Iris pigment epithelial cell (primary cell): ENCODE results near the gene RGS7.
"Not testable (repeated sequence)": the region's sequence is repeated elsewhere in the genome, so short reads cannot be mapped to it uniquely, and the experiment has no call there.

Experiments
- DNase-seq: peaks from one replicate; pipeline ENCODE4 v3.0.0-alpha.2; 2011; ENCODE audit warnings: low read depth

The RGS7 gene

DNA sequence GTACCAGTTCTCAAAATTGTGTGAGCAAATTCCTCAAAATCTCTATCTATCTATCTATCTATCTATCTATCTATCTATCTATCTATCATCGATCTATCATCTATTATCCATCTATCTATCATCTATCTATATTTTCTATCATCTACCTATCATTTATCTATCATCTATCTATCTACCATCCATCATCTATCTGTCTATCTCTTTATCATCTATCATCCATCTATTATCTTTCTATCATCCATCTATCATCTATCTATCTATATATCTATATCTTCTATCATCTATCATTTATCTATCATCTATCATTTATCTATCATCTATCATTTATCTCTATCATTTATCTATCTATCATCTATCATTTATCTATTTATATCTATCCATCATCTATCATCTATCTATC, 380.3 kb downstream of the RGS7 start:
- no peak for DNase-seq

DNA sequence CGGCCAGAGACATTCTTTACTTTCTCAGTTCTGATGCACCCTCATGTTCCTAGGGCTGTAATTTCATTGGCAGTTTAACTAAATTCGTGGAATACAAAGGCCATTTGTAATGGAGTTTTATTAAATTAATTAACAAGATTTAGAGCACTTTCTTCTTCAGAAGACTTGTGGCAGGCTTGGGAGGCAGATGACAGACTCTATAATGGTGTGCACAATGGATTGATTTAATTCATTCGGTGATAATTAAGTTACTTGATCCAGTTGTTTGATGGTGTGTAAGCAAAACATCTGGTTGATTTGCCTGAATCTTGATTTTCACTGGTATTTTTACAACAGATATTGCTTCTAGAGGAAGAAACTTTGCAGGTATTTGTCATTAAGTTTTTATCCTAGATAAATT, 383.1 kb downstream of the RGS7 start:
- no peak for DNase-seq

DNA sequence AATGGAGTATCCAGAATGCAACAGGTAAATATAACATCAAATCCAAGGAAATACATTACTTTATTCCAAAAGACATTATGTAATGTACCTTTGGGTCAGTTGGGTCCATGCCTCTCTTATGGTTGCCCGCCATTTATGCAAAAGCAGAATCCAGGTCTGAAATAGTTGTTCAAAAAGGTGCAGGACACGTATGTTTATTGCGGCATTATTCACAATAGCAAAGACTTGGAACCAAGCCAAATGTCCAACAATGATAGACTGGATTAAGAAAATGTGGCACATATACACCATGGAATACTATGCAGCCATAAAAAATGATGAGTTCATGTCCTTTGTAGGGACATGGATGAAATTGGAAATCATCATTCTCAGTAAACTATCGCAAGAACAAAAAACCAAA, 384.9 kb downstream of the RGS7 start:
- not testable (repeated sequence) for DNase-seq

DNA sequence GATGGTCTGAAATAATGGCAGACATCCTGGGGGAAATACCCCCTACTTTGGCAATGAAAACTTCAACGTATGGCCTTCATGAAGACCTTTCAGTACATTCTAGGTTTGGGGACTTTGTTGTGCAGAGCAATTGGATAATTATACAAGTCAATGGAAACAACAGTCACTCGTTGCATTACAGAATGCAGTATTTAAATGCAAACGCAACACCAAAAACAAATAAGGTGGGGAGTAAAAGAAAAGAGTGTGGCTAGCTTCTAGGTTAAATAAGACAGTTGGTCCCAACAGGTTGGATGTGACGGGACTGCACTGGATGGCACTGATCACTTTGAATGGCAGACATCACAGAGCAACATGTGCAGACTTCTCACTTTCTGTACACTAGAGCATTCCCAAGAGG, 386.8 kb downstream of the RGS7 start:
- no peak for DNase-seq

DNA sequence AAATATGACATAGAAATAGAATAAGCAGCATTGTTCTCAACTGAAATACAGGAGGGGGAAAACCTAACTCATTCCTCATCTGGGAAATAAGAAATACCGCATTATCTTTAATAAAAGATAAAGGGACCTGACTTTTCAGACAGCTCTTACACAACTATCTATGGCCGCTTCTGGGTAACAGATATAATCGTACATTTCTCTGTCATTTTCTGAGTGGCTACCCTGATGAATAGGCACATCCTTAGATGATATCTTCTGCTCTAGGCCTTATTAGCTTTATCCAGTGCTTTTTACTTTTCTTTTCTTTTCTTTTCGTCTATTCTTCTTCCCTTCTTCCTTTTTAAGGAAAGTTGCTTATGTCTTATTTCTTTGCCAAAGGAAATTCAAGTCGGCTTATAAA, 388.1 kb downstream of the RGS7 start:
- no peak for DNase-seq

DNA sequence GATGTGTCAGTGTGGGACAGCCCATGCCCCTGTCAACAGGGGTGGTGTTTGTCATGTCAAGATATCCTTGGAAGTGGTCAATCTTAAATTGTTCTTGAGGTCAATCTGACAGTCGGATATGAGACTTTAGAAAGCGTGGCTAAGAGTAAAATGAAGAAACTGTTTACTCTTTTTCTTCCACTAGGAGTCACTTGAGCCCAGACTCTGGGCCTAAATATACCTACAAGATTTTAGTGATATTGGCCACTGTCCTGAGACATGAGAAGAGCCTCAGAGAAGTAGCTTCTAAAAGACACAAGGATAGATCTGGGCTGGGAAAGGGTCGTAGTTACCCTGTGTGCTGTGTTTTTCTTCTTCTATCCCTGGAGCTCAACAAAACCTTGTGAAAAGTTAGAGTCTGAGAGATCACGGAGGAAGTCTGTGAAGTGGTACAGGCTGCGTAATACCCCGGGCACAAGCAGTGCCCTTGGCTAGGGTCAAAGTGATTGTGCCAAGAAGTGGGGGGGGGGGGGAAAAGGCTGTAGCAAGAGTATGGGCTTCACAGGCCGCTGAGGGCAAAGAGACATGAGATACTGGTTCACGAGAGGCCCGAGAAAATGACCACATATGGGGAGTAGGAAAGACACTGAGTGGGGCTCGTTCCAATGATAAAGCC, 389.8 kb downstream of the RGS7 start:
- DNase-seq = peak; percentile 8

DNA sequence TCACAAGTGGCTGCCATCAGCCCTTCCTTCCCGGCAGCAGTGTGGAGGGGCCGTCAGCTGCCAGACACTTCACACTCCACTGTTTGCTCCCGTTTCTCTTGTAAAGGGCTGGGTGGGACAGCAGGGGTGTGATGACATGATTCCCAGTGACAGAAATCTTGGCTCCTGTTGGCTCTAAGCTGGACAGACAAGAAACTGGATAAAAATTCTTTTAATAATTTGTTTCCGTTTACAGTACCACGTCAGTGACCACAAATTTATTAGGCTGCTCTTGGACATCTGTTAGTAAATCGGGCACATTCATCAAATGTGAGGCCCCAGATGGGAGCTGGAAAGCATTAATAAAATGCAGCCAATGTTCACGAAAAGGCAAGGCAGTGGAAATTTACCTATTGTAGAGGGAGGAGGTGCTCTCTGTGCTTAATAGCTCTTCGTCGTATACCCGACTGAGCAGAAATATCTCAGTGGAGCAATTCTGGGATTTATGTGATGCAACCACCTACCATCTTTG, 391.4 kb downstream of the RGS7 start:
- DNase-seq = no peak

DNA sequence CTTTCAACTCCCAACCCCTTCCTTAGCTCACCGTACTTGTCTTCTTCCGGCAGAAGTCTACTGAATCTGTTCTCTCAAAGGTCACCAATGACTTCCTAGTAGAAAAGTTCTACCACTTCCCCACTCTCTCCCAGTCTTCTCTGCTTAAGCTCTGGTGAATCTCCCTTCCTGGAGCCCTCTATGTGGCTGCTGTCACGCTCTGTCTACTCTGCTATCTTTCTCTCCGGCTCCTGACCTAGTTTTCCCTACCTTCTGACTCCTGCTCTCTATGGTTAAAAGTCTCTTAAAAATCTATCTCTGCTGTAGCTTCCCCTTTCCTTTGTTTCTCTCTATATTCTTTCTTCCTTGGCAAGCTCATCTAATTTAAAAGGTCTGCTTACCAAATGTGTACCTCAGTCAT, 394.9 kb downstream of the RGS7 start:
- no peak for DNase-seq

DNA sequence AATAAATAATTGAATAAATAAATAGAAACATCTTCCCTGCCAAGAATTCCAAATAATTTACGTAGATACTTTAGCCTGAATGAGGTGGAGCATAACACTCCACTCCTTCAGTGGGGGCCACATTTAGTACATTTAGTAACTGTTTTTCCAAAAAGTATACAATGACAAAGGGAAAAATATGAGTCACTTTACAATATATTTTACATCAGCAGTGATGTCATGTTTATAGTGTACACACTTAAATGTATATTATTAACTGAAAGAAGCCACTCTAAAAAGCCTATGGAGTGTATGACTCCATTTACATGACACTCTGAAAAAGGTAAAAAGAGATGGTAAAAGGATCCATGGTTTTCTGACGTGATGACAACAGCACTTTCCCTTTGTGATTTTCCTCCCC, 400.6 kb downstream of the RGS7 start:
- DNase-seq = no peak

DNA sequence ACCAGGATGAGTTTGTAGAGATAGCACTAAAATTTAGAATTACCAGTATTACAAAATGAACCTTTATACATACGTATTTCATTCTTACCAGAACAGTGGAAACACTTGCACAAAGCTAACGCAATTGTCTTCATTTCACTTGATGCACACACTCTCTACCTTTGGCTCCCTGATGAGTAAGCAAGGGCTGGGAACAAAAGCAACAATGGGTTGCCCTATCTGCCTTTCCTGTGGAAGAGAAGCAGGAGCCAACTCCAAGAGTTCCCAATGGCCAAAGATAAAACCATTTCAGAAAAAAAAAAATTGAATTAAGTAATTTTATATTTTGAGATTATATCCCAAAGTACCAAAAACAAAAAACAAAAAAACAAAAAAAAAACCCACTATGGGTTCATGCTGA, 401.0 kb downstream of the RGS7 start:
- no peak for DNase-seq

DNA sequence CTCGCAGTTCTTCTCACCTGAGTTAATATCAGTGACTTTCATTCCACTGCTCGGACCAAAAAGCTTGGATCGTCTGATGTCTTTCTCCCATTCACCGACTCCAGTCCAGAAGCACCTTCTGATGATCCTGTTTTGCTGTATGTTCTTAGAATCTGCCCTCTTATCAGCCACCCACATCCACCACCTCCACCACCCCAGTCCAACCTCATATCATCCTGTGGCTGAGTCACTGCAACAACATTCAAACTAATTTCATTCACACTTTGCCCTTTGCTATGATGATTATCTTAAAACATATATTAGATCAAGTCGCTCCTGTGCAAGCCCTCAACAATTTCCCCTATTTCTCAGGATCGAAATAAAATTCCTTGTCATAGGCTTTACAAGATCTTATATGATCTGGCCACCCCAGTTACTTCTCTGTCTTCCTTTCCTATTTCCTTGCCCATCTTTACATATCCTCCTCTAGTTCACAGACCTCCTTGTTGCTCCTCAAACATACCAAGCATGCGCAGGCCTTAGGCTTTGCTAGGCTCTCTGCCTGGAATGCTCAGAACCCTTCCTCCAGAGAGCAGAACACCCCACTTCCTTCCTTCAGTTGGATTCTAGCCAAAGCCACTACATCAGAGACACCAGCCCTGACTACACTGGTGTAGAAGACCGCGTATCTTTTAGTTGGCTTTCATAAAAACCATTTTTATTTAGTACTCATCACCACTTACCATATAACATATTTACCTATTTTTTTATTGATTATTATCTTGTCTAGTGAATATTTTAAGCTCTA, 409.4 kb downstream of the RGS7 start:
- DNase-seq = peak; percentile 6

DNA sequence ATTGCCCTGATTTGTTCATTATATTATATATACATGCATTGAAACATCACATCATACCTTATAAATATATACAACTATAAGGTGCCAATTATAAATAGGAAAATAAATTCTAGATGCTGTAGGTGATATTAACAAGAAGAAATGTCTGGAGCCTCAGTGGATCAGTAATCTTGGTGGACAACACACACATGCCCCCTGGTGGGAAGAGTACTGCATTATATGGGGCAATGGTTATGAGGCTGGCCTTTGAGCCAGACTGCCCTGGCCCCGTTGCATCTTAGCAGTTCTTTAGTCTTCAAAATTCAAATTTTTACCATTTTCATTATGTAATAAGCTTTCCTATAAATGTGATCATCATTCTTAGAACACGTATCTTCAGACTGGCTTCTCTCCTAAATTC, 410.1 kb downstream of the RGS7 start:
- peak; percentile 58 for DNase-seq

DNA sequence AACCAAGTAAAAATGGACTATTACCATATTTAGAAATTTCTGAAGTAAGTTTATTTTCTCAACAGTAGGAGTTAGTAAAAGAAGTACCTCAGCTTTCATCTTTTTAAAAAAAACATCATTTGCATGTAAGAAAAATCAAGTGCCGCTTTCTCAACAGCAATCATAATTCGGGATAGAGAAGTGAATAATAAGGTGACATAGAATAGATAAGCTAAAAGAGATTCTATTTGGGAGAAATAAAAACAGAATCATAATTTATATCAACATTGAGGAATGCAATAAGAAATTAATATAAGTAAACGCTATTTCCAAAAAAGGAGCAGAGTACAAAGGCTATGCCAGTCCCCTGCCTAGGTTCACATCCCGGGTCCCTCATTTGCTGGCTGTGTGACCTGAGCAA, 414.1 kb downstream of the RGS7 start:
- DNase-seq = no peak

DNA sequence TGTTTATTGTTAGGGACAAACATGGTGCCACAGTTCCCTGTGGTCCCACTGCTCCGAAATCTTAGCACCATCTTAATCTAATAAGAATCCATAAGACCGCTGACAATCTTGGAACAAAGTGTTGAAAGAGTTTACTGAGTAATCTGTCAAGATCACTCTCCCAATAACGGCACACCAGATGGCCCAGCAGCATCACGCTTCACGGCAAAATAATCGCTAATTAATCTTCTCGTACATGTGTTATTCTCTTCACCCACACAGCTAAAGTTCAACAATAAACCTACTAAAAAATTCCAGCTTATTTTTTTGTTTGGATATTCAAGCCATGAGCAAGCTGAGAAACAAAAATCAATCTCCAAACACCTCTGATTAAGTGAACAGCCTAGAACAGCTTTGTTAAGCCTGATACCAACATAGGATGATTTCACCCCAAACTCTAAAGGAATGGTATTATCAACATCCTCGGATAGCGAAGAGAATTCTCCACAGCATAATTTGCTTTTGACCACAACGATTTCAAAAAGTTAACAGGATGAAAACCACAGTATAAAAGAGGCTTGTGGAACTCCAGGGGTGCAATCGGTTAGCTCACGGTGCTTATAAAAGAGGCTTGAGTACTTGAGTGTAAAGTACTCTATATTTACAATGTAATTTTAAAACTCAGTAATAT, 415.2 kb downstream of the RGS7 start:
- DNase-seq = no peak

DNA sequence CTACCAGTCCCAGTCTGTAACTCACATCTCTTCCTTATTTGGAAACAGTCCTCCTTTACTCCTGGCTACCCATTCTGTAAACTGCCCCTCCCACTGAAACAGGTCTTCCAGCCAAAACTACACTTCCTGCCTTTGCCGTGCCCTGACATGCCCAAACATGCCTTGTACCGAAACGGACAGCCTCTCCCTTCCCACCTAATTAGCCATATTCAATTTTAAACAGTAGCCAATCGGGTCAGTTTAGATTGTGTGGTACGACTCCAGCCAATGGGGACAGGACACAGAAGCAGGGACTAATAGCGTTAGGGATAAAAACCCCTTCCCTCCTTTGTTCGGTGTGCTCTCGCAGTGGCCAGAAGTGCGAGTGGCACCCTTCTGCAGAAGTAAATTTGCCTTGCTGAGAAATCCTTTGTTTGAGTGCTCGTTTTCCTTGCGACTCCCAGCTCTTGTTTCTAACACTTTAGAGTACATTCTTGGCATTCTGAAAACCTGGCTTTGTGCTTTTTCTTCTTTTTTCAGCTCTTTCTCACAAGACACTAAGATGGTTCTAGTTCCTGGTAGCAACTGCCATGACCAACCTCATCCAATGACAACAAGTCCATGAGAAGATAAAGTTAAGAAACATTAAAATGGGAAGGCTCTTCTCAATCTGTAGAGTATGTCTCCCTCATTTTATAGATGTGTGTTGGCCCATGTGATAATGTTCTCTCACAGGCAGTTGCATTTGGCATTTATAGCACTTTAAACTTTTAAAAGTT, 419.9 kb downstream of the RGS7 start:
- DNase-seq = no peak

DNA sequence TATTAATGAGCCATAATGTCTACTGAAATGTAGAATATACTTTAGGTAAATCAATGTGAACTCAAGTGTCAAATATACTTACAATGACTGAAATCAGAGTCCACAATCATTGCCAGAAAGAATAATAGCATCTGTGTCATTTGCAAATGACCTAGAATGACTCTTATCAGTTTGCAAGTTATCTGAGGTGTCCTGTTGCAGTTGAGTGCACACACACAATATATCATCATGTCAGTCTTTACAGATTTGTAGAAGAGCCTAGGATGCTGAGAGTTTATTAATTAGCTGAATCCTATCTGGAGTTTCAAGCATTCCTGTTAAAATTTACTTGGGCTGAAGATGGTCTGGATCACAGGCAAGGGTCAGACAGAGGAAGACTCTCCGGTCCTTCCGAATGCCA, 421.1 kb downstream of the RGS7 start:
- DNase-seq = no peak

DNA sequence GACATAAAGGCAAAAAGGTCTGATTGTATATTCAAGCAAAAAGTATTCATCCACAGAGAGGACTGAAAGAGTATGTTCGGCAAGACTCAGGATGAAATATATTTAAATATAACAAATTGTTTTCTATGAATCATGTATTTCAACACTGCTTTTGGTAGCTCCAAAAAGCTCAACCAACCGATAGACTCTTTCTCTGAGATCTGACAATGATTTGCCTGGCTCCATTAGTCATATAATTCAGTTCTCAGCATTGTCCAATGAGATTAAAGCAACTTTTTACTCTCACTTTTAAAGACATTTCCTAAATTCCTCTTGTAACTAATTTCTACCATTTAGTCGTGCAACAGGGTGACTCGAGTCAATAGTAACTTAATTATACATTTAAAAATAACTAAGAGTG, 426.0 kb downstream of the RGS7 start:
- DNase-seq = no peak

DNA sequence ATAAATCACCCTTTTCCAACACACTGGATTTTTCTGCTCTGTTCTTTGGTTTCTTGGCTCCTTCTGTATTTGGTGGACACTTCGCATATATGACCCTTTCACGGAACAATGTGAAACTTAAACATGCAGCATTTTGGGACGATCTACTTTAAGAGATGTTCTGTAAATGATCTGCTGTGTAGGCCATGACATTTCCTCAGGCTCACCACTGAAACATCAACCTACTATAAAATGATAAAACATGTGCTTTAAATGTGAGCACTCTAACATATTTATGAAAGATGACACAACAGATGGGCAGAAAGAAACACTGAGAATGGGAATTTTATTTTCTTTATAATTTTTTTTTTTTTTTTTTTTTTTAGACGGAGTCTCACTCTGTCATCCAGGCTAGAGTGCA, 428.7 kb downstream of the RGS7 start:
- DNase-seq = no peak

DNA sequence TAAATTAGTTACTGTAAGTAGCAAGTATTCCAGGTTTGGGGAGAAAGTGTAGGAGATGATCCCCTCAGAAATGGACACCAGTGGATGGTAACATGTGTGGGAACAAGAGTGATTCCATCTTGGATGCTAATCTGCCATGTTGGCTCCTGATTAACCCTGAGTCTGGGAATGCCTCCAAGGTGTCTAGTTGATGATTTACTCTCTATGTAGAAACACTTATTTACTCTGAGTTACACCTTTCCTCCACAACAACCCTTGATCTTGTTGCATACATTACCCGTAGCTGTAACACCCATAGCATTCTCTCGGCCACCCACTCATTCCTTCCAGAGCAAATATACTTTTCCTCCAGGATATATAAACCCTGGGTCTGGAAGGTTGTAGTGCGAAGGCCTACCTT, 429.2 kb downstream of the RGS7 start:
- no peak for DNase-seq

DNA sequence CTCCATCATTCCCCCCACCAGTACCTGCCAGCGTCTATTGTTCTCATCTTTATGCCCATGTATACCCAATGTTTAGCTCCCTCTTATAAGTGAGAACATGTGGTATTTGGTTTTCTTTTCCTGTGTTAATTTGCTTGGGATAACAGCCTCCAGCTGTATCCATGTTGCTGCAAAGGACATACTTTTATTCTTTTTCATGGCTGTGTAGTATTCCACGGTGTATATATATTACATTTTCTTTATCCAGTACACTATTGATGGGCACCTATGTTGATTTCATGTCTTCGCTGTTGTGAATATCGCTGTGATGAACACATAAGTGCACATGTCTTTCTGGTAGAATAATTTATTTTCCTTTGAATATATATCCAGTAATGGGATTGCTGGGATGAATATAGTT, 431.7 kb downstream of the RGS7 start:
- no peak for DNase-seq

DNA sequence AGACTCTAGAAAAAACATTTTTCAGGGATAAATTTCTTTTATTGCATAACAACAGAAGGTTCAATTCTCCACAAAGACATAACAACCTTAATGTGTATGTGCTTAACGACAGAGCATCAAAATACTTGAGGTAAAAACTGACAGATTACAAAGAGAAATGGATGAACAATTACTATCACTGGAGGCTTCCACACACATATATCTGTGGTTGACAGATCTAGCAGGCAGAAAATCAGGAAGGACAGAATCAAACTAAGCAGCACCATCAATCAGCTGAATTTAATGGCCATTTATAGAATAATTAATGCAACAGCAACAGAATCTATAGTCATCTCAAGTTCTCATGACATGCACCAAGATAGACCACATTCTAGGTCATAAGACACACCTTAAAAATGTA, 439.0 kb downstream of the RGS7 start:
- no peak for DNase-seq

DNA sequence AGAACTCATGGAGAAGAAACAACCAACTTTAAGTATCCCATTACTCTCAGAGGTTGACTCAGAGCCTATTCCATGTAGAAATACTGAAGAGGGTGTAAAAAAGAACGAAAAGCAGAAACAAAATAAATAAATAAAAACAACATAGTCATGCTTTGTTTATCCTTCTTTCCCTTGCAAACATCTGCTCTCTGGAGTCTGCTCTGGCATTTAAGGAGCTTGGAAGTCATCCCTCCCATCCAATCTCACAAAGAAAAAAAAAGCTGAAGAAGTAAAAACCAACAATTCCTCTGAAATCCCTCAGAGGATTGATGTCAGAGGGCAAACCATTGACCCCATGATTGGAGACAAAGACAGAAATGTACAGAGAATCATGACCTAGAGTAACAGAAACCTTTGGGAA, 442.5 kb downstream of the RGS7 start:
- no peak for DNase-seq

DNA sequence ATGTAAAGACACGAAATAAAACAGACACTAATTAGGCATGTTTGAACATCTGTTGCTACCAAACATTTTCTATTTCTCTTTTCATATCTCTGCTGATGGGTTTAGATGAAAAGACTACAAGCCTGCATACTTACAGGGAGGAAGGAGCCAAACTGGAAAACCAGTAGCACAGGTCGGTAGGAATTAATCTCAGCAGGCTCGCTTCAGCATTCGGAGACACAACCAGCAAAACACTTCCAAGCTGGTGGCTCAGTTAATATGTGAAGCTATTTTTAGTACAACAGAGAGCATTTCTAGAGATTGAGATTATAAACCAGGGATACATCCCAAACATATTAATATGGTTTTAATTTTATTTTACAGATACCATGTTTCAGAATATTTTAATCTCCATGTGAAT, 444.2 kb downstream of the RGS7 start:
- DNase-seq = no peak
